SK-N-MC (cell line): Measurements from ENCODE around the gene ZNF638.
"Not testable (repeated sequence)": the region's sequence is repeated elsewhere in the genome, so short reads cannot be mapped to it uniquely, and the experiment has no call there.

Experiments used
- DNase-seq: peaks from one replicate; pipeline ENCODE4 v3.0.0-alpha.2; 2011; ENCODE audit warnings: low read depth, low spot score
- H3K27ac ChIP-seq: fragments of 200-600 bp; sonication (generic); 2 replicates; pipeline ENCODE4 v1.5.1; 2016; ENCODE audit warnings: mixed run types
- H3K36me3 ChIP-seq: fragments of 200-600 bp; sonication (generic); 2 replicates; pipeline ENCODE4 v1.6.1; 2017; ENCODE audit warnings: antibody characterized with exemption, low read length, mixed read lengths; ENCODE audit not compliant: insufficient read depth
- H3K4me3 ChIP-seq: fragments of 200-600 bp; sonication (generic); 2 replicates; pipeline ENCODE4 v1.5.1; 2016
- H3K9ac ChIP-seq: fragments of 200-600 bp; sonication (generic); 2 replicates; pipeline ENCODE4 v1.8.0; 2017; ENCODE audit warnings: mixed run types, mixed read lengths; ENCODE audit not compliant: insufficient read length
- H3K9me3 ChIP-seq: fragments of 200-600 bp; sonication (generic); 2 replicates; pipeline ENCODE4 v1.6.1; 2017; ENCODE audit warnings: low read depth, mild to moderate bottlenecking, antibody characterized with exemption, low read length, moderate library complexity, mixed read lengths
- EZH2 ChIP-seq: fragments of 200-600 bp; sonication (generic); IDR thresholded peaks from one replicate; pipeline ENCODE4 v1.6.1; 2017; ENCODE audit warnings: antibody characterized with exemption
- FOXP2 ChIP-seq: optimal IDR thresholded peaks from 2 replicates; pipeline ENCODE3; 2011; ENCODE audit warnings: mild to moderate bottlenecking, moderate library complexity; ENCODE audit not compliant: insufficient read depth; ENCODE audit errors: extremely low read length, control extremely low read depth
- POLR2AphosphoS5 ChIP-seq: IDR thresholded peaks from 2 replicates; pipeline ENCODE4 v1.6.1; 2012; ENCODE audit warnings: mild to moderate bottlenecking, low read depth, low read length, borderline replicate concordance

The ZNF638 gene

GRCh38 chr2:71409611-71410010 is 78.0 kb downstream of the ZNF638 start:
- no peak for DNase-seq
- Histone ChIP-seq H3K9me3 (no peaks in the 10 kb centered on the region), H3K27ac (no peak overlapping the region), H3K4me3 (no peak overlapping the region), H3K36me3 (peaks cover 61% of the 10 kb centered on the region), H3K9ac (no peak overlapping the region)
- TF ChIP-seq EZH2 (no peak), POLR2AphosphoS5 (no peak), FOXP2 (no peak)

DNA sequence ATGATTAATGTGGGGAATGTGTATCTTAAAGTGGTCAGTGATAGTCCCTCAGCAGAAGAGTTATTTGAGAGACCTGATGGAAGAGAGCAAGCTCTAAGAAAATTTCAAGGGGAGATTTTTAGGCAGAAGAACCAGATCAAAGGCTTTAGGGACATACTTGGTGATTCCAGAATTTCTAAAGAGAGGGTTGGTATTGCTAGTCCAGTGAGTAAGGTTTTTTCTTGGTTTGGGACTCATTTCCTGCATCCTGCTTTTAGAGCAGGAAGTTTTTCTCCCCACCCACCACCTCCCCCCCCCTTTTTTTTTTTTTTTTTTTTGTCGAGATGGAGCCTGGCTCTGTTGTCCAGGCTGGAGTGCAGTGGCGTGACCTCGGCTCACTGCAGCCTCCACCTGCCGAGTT is 79.1 kb downstream of the ZNF638 start:
- Histone ChIP-seq H3K9me3 (no peaks in the 10 kb centered on the region), H3K36me3 (peaks cover 51% of the 10 kb centered on the region), H3K4me3 (no peak overlapping the region), H3K27ac (no peak overlapping the region), H3K9ac (no peak overlapping the region)
- no peak for DNase-seq
- no peak for TF ChIP-seq FOXP2
- no peak for TF ChIP-seq POLR2AphosphoS5
- TF ChIP-seq EZH2 = no peak

DNA sequence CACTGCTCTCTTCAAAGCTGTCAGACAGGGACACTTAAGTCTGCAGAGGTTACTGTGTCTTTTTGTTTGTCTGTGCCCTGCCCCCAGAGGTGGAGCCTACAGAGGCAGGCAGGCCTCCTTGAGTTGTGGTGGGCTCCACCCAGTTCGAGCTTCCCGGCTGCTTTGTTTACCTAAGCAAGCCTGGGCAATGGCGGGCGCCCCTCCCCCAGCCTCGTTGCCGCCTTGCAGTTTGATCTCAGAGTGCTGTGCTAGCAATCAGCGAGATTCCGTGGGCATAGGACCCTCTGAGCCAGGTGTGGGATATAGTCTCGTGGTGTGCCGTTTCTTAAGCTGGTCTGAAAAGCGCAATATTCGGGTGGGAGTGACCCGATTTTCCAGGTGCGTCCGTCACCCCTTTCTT is 85.3 kb downstream of the ZNF638 start:
- H3K27ac ChIP-seq, DNase-seq, H3K4me3 ChIP-seq, H3K9ac ChIP-seq, H3K9me3 ChIP-seq: not testable (repeated sequence)
- peaks cover 15% of the 10 kb centered on the region; the same call in 1 of the 2 replicates for H3K36me3 ChIP-seq

GRCh38 chr2:71417300-71418202 is 86.0 kb downstream of the ZNF638 start:
- peak overlapping the region; percentile 21; the same call in 1 of the 2 replicates for H3K27ac ChIP-seq
- no peak overlapping the region for H3K4me3 ChIP-seq
- no peak for DNase-seq
- no peak for TF ChIP-seq EZH2
- TF ChIP-seq POLR2AphosphoS5 = no peak
- no peak for TF ChIP-seq FOXP2
- H3K9me3 ChIP-seq = no peaks in the 10 kb centered on the region
- no peak overlapping the region for H3K9ac ChIP-seq
- peaks cover 18% of the 10 kb centered on the region for H3K36me3 ChIP-seq

- H3K27ac ChIP-seq = no peak overlapping the region
- H3K9me3 ChIP-seq = no peaks in the 10 kb centered on the region
- H3K4me3 ChIP-seq = no peak overlapping the region
- no peak for DNase-seq
- no peak for TF ChIP-seq EZH2
- no peak for TF ChIP-seq FOXP2
- TF ChIP-seq POLR2AphosphoS5 = no peak
- H3K36me3 ChIP-seq = peaks cover 34% of the 10 kb centered on the region
- H3K9ac ChIP-seq = no peak overlapping the region
Measured at GRCh38 chr2:71419145-71419544, 87.6 kb downstream of the ZNF638 start.

- Histone ChIP-seq H3K4me3 (no peak overlapping the region), H3K27ac (no peak overlapping the region), H3K9me3 (no peaks in the 10 kb centered on the region), H3K9ac (no peak overlapping the region), H3K36me3 (peaks cover 42% of the 10 kb centered on the region)
- TF ChIP-seq EZH2 = no peak
- TF ChIP-seq FOXP2 = no peak
- no peak for TF ChIP-seq POLR2AphosphoS5
- DNase-seq = no peak
Measured at GRCh38 chr2:71419976-71420375, 88.4 kb downstream of the ZNF638 start.

GRCh38 chr2:71422786-71423185 is 91.2 kb downstream of the ZNF638 start:
- no peak overlapping the region for H3K27ac ChIP-seq

DNA sequence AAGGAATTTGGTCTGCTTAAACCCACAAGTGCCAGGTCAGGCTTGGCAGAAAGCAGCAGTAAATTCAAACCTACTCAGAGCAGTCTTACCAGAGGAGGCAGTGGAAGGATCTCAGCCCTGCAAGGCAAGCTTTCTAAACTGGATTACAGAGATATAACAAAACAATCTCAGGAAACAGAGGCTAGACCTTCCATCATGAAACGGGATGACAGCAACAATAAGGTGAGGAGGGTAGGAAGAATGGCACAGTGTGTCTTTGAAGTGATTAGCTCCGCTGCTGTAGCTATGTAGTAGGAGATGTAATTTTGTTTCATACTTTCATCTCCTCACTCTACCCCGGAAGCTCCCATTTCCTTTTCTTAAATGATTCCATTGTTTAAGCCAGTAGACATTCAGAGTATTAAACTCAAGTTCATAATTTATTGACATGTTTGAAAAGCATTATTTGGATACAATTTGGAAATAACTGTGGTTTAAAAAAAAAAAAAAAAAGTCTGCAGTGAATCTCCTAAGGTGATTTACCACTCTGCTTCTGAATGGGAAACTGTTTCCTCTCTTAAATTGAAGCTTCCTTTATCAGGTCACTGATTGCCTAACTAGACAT is 92.3 kb downstream of the ZNF638 start:
- Histone ChIP-seq H3K9me3 (no peaks in the 10 kb centered on the region), H3K4me3 (no peak overlapping the region), H3K36me3 (peaks cover 73% of the 10 kb centered on the region)

More at GRCh38 chr2:71422786-71423185, 91.2 kb downstream of the ZNF638 start:
- Histone ChIP-seq H3K36me3 (peaks cover 65% of the 10 kb centered on the region), H3K9me3 (no peaks in the 10 kb centered on the region), H3K9ac (no peak overlapping the region), H3K4me3 (no peak overlapping the region)
- no peak for TF ChIP-seq EZH2
- no peak for TF ChIP-seq FOXP2
- TF ChIP-seq POLR2AphosphoS5 = no peak
- no peak for DNase-seq

More for the DNA sequence above, 92.3 kb downstream of the ZNF638 start:
- Histone ChIP-seq H3K9ac (no peak overlapping the region), H3K27ac (no peak overlapping the region; the same call in 1 of the 2 replicates)
- DNase-seq = no peak
- TF ChIP-seq POLR2AphosphoS5 (no peak), EZH2 (no peak), FOXP2 (no peak)
